Cardiac fibroblast (primary cell): Measurements from ENCODE around the gene ADIRF.
"Not testable (repeated sequence)": the region's sequence is repeated elsewhere in the genome, so short reads cannot be mapped to it uniquely, and the experiment has no call there.

Experiments used
- DNase-seq, 2 donors: peaks; one replicate each; pipeline versions ENCODE4 v3.0.0 to v3.0.0-alpha.2; 2010; ENCODE audit warnings: low read depth in 2 of 2
- H3K4me3 ChIP-seq, 2 donors: replicated peaks in 1 of 2; 1 replicate in 1 of 2; 2 replicates in 1 of 2; pipeline ENCODE4 v1.5.1; 2011; ENCODE audit warnings: low read depth in 2 of 2, low read length in 2 of 2, mild to moderate bottlenecking in 2 of 2, moderate library complexity in 1 of 2
- CTCF ChIP-seq: IDR thresholded peaks from one replicate; pipeline ENCODE4 v1.5.1; 2011; ENCODE audit warnings: low read depth, mild to moderate bottlenecking, low read length, inconsistent platforms

ADIRF gene

GRCh38 chr10:86946213-86947155 lies 21.8 kb upstream of the ADIRF start:
- H3K4me3 ChIP-seq, result no peak overlapping the region
- no peak for DNase-seq
- no peak for TF ChIP-seq CTCF

DNA sequence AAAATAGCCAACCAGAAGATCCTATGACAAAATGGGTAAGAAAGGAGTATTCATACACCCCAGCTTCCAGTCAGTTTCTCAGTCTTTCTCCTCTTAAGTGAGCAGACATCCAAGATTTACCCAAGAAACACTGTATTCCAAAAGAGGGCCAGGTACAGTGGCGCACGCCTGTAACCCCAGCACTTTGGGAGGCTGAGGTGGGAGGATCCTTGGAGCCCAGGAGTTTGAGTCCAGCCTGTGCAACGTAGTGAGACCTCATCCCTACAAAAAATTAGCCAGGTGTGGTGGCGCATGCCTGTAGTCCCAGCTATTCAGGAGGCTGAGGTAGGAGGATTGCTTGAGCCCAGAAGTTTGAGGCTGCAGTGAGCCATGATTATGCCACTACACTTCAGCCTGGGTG lies 20.5 kb upstream of the ADIRF start:
- not testable (repeated sequence) for DNase-seq, H3K4me3 ChIP-seq

- DNase-seq, result no peak
- no peak overlapping the region for H3K4me3 ChIP-seq
- no peak for TF ChIP-seq CTCF
These were observed 17.9 kb upstream of the ADIRF start for GRCh38 chr10:86950349-86950748.

DNA sequence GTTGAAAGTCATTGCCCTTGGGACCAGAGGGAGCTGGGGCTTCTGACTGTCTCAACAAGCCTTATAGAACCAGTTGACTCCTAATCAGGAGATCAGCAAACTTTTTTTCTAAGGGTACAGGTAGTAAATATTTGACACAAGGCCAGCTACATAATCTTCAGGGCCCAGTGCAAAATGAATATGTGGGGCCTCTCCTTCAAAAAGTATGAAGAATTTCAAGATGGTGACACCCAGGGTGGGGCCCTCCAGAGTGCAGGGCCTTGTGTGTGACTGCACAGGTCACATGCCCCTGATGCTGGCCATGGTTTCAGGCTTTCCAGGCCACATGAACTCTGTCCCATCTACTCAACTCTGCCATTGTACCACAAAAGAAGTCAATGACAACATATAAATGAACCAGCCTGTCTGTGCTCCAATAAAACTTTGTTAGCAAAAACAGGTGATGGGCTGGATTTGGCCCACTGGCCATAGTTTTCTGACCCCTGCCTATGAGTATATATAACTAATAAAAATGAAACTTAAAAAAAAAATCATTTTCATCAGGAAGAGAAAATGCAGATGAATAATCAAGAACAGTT lies 17.0 kb upstream of the ADIRF start:
- H3K4me3 ChIP-seq, result no peak overlapping the region
- TF ChIP-seq CTCF, result no peak
- no peak for DNase-seq

- no peak for TF ChIP-seq CTCF
- H3K4me3 ChIP-seq, result no peak overlapping the region
- no peak for DNase-seq
These were observed 16.2 kb upstream of the ADIRF start for GRCh38 chr10:86952106-86952505.

DNA sequence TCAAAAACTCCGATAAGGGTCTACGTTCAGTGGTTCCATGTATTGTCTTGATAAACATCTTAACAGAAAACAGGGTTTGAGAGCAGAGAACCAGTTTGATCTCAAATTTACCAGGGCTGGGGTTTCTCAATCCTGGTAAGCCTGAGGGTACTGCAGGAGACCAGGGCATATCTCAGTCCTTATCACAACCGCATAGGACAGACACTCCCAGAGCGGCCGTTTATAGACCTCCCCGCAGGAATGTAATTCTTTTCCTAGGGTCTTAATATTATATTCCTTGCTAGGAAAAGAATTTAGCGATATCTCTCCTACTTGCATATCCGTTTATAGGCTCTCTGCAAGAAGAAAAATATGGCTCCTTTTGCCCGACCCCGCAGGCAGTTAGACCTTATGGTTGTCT lies 15.6 kb upstream of the ADIRF start:
- H3K4me3 ChIP-seq, DNase-seq: not testable (repeated sequence)

- peak; percentile 51 to 93 for DNase-seq
- no peak overlapping the region for H3K4me3 ChIP-seq
- TF ChIP-seq CTCF, result no peak
These were observed 14.3 kb upstream of the ADIRF start for GRCh38 chr10:86953747-86954680.
